HG03103 (cell line): ENCODE results near the gene C1R.
"Not testable (repeated sequence)": the region's sequence is repeated elsewhere in the genome, so short reads cannot be mapped to it uniquely, and the experiment has no call there.

Source experiments
- ATAC-seq: cut with Tn5 transposase; IDR thresholded peaks from one replicate; pipeline ENCODE4 v1.9.1; 2021; ENCODE audit warnings: low read depth; ENCODE audit not compliant: unreplicated experiment

The C1R gene

DNA sequence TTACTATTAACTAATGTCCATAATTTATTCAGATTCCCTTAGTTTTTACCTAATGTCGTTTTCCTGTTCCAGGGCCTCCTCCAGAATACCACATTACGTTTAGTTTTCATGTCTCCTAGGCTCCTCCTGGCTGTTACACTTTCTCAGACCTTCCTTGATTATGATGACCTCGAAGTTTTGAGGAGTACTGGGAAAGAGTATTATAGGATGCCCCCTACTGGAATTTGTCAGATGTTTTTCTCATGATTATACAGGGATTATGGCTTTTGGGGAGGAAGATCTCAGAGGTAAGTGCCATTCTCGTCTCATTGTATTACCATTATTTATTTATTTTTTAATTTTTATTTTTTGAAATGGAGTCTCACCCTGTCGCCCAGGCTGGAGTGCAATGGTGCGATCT is 49.4 kb downstream of the C1R start:
- ATAC-seq = no peak

DNA sequence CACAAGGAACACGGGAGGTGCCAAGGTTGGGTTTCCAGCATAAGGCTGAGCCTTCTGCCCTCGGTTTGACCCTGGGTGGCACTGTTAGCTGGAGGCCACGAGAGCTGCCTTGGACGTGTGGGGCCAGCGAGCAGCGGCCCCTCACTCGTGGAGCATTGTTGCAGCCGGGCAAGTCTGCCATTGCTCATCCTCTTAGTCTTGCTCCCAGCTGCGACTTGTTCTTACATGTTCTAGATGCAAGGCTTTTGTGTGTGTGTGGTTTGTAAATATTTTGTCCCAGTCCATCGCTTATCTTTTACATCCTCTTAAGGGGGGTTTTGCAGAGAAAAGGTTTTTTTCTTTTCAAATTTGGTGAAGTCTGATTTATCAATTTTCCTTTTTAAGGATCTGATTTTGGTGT is 52.8 kb downstream of the C1R start:
- no peak for ATAC-seq

DNA sequence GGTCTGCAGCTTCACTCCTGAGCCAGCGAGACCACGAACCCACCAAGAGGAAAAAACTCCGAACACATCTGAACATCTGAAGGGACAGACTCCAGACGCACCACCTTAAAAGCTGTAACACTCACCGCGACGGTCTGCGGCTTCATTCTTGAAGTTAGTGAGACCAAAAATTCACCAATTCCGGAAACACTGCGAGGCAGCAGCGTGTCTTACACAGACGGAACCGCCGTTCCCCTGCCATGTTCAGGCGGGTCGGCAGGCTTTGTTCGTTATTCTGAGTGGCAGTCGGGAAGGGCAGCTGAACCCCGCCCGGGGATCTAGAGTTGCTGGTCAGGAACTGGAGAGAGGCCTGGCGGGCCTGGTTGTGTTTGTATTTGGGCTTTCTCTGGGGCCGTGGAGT is 53.7 kb downstream of the C1R start:
- ATAC-seq = no peak

DNA sequence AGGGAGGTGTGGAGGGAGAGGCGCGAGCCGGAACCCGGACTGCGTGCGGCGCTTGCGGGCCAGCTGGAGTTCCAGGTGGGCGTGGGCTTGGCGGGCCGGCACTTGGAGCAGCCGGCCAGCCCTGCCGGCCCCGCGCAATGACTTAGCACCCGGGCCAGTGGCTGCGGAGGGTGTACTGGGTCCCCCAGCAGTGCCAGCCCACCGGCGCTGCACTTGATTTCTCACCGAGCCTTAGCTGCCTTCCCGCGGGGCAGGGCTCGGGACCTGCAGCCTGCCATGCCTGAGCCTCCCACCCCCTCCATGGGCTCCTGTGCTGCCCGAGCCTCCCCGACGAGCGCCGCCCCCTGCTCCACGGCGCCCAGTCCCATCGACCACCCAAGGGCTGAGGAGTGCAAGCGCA is 54.8 kb downstream of the C1R start:
- ATAC-seq = not testable (repeated sequence)

DNA sequence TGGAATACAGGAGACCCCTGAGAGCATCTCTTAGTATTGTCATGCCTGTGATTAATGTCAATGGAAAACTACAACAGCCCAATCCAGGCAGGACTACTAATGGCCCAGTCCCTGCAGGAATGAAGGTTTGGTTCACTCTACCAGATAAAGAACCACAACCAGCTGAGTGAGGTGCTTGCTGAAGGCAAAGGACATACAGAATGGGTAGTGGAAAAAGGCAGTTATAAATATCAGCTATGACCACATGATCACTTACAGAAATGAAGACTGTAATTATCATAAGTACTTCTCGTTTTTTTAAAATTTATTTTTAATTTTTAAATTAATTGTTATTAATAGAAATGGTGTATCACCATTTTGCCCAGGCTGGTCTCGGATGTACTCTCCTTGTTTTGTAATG is 56.8 kb downstream of the C1R start:
- no peak for ATAC-seq

DNA sequence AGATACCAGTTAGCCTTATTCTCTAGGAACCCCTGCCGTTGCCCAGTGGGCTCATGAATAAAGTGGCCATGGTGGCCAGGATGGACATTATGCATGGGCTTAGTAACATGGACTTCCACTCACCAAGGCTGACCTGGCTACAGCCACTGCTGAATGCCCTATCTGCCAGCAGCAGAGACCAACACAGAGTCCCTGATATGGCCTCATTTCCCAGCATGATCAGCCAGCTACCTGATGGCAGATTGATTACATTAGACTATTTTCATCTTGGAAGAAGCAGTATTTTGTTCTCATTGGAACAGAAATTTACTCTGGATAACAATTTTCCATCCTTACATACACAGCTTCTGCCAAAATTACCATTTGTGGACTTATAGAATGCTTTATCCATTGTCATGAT is 57.8 kb downstream of the C1R start:
- ATAC-seq = no peak

DNA sequence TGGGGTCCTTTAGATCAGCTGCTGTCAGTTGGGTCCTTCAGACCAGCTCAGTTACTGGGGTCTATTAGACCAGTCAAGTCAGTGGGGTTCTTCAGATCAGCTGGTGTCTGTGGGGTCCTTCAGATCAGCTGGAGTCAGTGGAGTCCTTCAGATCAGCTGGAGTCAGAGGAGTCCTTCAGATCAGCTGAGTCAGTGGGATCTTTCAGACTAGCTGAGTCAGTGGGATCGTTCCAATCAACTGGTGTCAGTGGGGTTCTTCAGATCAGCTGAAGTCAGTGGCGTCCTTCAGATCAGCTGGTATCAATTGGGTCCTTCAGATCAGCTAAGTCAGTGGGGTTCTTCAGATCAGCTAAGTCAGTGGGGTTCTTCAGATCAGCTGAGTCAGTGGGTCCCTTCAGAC is 59.3 kb downstream of the C1R start:
- ATAC-seq = no peak

DNA sequence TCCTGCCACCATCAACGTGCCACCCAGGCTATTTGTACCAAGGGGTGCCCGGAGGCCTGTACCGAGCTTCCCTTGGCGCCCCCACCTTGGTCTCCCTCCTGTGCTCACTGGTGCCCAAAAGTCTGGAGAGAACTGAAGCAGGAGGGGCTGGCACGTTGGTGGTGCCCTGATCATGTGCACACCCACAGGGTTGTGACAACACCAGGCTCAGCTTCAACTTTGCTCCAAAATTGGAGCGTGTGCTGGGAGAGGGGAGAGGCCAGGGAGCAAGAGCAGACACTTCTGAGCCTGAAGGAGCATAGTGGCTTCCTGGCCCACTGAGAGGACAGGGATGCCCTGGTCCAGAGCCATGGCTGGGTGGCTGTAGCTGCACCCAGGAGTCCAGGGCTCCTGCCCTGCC is 60.9 kb downstream of the C1R start:
- no peak for ATAC-seq
